Prostate gland (tissue), 2 donors: ENCODE data around the gene SUPV3L1.

Experiments used
- CTCF ChIP-seq, 4 experiments: fragments of 200-600 bp in 2 of 4; fragments of 450-650 bp in 2 of 4; sonication (generic) in 2 of 4; IDR thresholded peaks; 1 replicate in 3 of 4; 2 replicates in 1 of 4; pipeline ENCODE4 v1.5.1; 2016 to 2019; ENCODE audit warnings: antibody characterized with exemption in 4 of 4, mild to moderate bottlenecking in 2 of 4, moderate library complexity in 2 of 4
- POLR2A ChIP-seq: fragments of 450-650 bp; IDR thresholded peaks from one replicate; pipeline ENCODE4 v1.6.1; 2016; ENCODE audit warnings: antibody characterized with exemption, mild to moderate bottlenecking
- POLR2AphosphoS5 ChIP-seq: sonication (generic); formaldehyde crosslinking; IDR thresholded peaks from one replicate; pipeline ENCODE4 v1.6.1; 2017; ENCODE audit warnings: antibody characterized with exemption

GRCh38 chr10:69242040-69242851, 62.2 kb downstream of the SUPV3L1 start:
- TF ChIP-seq CTCF (IDR thresholded peaks at IDR 0.05) (no peak), POLR2AphosphoS5 (no peak), POLR2A (no peak)
